ENCODE measurements around the gene BCKDHB. TPM values are rescaled to one million over a fixed set of nuclear protein-coding genes. Genes with fewer than 3 reads are reported as not detected.
"Not testable (repeated sequence)": the region's sequence is repeated elsewhere in the genome, so short reads cannot be mapped to it uniquely, and the experiment has no call there.

The BCKDHB gene
- total RNA-seq, 1 donor from 2014 or later: 17.6 TPM

DNA sequence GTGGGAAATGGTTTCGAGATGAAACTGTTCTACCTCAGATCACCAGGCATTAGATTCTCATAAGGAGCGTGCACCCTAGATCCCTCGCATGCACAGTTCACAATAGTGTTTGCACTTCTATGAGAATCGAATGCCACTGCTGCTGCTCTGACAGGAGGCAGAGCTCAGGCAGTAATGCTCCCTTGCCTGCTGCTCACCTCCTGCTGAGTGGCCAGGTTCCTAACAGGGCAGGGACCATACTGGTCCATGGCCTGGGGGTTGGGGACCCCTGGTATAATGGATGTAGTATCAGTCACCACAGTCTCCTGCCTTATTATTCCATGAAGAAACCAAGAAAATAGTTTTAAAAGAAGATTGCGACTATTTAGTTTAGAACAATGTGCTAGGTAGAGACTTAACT lies 127.5 kb downstream of the BCKDHB start:
- DNase-seq (no peak), ATAC-seq (no peak)
- no peak overlapping the region for H3K4me3 ChIP-seq
- TF ChIP-seq CTCF (IDR thresholded peaks at IDR 0.05): no peak
- no peak overlapping the region for H3K27ac ChIP-seq
- no peaks in the 10 kb centered on the region for H3K27me3 ChIP-seq
- intact Hi-C loops (cut with DNase I): no loop called here
- no peaks in the 10 kb centered on the region for H3K9me3 ChIP-seq
- no peaks in the 10 kb centered on the region for H3K4me1 ChIP-seq
- no peaks in the 10 kb centered on the region for H3K36me3 ChIP-seq

DNA sequence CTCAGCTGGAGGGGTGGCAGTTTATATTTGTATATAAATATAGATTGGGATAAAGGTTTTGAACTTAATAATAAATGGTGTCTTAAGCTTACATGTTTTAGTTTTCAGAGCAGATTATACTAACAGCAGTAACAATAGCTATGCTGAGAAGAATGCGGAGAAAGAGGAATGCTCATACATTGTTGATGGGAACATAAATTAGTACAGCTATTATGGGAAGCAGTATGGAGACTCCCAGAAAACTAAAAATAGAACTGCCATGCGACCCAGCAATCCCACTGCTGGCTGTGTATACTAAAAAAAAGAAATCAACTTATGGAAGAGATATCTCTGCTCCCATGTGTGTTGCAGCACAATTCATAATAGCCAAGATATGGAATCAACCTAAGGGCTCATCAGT lies 127.9 kb downstream of the BCKDHB start:
- Histone ChIP-seq H3K36me3 (no peaks in the 10 kb centered on the region), H3K9me3 (no peaks in the 10 kb centered on the region), H3K4me3 (no peak overlapping the region), H3K27ac (no peak overlapping the region), H3K4me1 (no peaks in the 10 kb centered on the region), H3K27me3 (no peaks in the 10 kb centered on the region)
- intact Hi-C loops (cut with DNase I): no loop called here
- DNase-seq: no peak
- no peak for TF ChIP-seq CTCF (IDR thresholded peaks at IDR 0.05)
- no peak for ATAC-seq

DNA sequence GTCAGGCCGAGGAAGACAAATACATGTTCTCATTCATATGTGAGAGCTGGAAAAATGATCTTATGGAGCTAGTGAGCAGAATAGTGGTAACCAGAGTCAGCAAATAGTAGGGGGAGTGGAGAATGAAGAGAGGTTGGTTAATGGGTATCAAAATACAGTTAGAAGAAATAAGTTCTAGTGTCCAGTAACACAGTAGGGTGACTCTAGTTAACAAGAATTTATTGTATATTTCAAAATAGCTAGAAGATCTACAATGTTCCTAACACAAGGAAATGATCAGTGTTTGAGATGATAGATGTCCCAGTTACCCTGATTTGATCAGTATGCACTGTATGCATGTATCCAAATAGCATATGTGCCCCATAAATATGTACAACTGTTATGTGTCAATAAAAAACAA lies 128.4 kb downstream of the BCKDHB start:
- TF ChIP-seq CTCF (IDR thresholded peaks at IDR 0.05): no peak

DNA sequence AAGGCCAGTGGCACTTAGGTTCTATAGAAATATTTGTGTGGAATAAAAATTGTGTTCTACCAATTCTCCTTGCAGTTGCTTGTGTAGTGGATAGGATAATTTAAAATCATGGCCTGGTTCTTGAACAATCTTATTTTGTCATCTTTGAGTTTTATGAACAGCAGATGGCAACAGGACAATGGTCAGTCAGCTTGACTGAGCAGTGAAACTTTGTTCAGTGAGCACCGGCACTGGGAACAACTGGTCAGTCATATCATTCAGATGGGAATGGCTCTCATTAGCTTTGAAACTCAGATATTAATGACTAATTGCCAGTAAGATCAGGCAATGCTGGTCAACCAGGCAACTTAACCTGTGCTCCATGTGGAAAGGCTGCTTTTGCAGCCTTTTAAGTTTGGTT lies 129.2 kb downstream of the BCKDHB start:
- Histone ChIP-seq H3K4me1 (no peaks in the 10 kb centered on the region), H3K9me3 (no peaks in the 10 kb centered on the region), H3K27ac (no peak overlapping the region), H3K27me3 (no peaks in the 10 kb centered on the region), H3K4me3 (no peak overlapping the region), H3K36me3 (no peaks in the 10 kb centered on the region)
- ATAC-seq (no peak), DNase-seq (no peak)
- TF ChIP-seq CTCF (IDR thresholded peaks at IDR 0.05): no peak
- intact Hi-C loops (cut with DNase I): no loop called here

More for the DNA sequence above, 128.4 kb downstream of the BCKDHB start:
- Histone ChIP-seq H3K27ac (no peak overlapping the region), H3K9me3 (no peaks in the 10 kb centered on the region), H3K27me3 (no peaks in the 10 kb centered on the region), H3K4me3 (no peak overlapping the region), H3K4me1 (no peaks in the 10 kb centered on the region), H3K36me3 (no peaks in the 10 kb centered on the region)
- ATAC-seq (no peak), DNase-seq (no peak)
- intact Hi-C loops (cut with DNase I): no loop called here

- H3K27me3 ChIP-seq; H3K4me1 ChIP-seq; H3K9me3 ChIP-seq; H3K27ac ChIP-seq; H3K36me3 ChIP-seq; intact Hi-C loops (cut with DNase I); H3K4me3 ChIP-seq; ATAC-seq; DNase-seq: not testable (repeated sequence)
Observed at GRCh38 chr6:80238754-80239153, 132.3 kb downstream of the BCKDHB start.

DNA sequence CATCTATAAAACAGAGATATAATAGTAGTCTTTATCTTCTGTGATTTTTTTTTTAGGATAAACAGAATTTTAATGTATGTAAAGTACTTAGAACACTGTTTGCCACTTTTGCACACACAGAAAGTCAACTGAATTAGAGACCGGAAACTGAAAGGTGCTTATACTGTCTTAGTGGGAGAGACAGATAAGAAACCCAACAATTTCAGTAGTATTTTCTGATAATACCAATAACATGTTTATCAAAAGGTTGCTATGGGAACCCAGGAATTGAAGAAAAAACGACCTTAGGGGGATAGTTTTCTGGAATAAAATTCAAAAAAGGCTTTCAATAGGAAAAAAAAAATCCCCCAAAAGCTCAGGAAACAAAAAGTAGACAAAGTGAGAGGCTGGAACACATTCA lies 138.6 kb downstream of the BCKDHB start:
- no peak for TF ChIP-seq CTCF (IDR thresholded peaks at IDR 0.05)
- Histone ChIP-seq H3K4me3 (no peak overlapping the region), H3K27ac (no peak overlapping the region), H3K4me1 (no peaks in the 10 kb centered on the region), H3K9me3 (no peaks in the 10 kb centered on the region), H3K27me3 (no peaks in the 10 kb centered on the region), H3K36me3 (no peaks in the 10 kb centered on the region)
- DNase-seq (no peak), ATAC-seq (no peak)
- intact Hi-C loops (cut with DNase I): no loop called here

Measured in upper lobe of right lung (tissue), 1 donor.